Myocyte (in vitro differentiated cells): ENCODE results near the gene MYO5C. TPM values are rescaled to one million over a fixed set of nuclear protein-coding genes. Genes with fewer than 3 reads are reported as not detected.
A peak's percentile ranks its signal among the peaks of the same experiment; 100 is the strongest.

Source experiments
- DNase-seq: peaks from one replicate; pipeline ENCODE4 v3.0.0-alpha.2; 2012; ENCODE audit warnings: low read depth
- polyA plus RNA-seq: library from polyadenylated mRNA; unstranded; fragments of >200 nt; gene quantifications from one replicate; pipeline ENCODE4 v1.2.1, GENCODE V29; 2012; ENCODE audit warnings: missing spikeins
- total RNA-seq: library from RNA; depleted of rRNA; stranded (reverse); fragments of >200 nt; gene quantifications from 2 replicates; pipeline ENCODE4 v1.2.3, GENCODE V29; 2014

The MYO5C gene, protein sequence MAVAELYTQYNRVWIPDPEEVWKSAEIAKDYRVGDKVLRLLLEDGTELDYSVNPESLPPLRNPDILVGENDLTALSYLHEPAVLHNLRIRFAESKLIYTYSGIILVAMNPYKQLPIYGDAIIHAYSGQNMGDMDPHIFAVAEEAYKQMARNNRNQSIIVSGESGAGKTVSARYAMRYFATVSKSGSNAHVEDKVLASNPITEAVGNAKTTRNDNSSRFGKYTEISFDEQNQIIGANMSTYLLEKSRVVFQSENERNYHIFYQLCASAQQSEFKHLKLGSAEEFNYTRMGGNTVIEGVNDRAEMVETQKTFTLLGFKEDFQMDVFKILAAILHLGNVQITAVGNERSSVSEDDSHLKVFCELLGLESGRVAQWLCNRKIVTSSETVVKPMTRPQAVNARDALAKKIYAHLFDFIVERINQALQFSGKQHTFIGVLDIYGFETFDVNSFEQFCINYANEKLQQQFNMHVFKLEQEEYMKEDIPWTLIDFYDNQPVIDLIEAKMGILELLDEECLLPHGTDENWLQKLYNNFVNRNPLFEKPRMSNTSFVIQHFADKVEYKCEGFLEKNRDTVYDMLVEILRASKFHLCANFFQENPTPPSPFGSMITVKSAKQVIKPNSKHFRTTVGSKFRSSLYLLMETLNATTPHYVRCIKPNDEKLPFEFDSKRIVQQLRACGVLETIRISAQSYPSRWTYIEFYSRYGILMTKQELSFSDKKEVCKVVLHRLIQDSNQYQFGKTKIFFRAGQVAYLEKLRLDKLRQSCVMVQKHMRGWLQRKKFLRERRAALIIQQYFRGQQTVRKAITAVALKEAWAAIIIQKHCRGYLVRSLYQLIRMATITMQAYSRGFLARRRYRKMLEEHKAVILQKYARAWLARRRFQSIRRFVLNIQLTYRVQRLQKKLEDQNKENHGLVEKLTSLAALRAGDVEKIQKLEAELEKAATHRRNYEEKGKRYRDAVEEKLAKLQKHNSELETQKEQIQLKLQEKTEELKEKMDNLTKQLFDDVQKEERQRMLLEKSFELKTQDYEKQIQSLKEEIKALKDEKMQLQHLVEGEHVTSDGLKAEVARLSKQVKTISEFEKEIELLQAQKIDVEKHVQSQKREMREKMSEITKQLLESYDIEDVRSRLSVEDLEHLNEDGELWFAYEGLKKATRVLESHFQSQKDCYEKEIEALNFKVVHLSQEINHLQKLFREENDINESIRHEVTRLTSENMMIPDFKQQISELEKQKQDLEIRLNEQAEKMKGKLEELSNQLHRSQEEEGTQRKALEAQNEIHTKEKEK (N-terminal part only)
- 0.31 and 0.64 TPM in 2 replicates for total RNA-seq
- 0.33 TPM for polyA plus RNA-seq

DNA sequence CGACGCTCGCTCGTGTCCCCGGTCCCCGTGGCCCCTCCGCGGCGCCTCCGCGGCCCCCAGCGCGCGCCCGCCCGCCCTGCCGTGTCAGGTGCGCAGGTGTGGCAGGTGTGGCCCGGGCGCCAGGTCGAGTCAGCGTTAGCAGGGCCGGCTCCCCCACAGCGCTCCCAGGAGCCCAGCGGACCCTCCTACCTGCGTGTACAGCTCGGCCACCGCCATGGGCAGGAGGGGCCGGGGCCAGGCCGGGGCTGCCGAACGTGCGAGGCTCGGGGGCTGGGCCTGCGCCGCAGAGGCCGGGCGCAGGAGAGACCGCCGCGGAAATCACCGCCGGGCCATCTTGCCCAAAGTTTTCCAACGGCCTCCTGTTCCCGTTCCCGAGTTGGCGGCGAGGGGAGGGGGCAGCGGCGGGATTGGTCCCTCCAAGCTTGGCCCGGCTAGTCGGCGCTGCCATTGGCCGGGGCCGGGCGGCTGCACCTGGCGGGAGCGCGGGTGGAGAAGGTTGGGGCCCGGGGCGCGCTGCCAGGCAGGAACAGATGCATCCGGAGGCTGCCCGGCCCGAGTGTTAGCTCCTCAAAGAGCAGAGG lies at the start of gene MYO5C:
Gene MYO5C (minus strand): TSS at position 384 of the 581 bp plus-strand sequence. CDS start 168 bp downstream, at position 216.
- DNase-seq = peak; percentile 67

DNA sequence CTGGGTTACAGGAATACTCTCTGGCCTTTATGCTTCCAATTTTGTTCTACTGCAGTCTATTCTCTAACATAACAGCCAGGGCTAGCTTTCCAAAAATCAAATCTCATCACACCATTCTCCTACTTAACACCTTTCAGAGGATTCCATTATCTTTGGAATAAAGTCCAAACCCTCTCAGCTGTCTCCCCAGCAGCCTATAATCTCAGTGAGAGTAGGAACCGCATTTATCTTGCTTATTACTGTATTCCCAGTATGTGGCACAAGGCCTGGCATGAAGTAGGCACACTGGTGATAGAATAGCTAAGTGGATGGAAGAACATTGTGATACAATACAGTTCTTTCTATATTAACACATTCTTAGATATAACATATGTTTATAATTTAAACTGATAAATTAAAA lies 49.0 kb upstream of the MYO5C start:
- DNase-seq = no peak

DNA sequence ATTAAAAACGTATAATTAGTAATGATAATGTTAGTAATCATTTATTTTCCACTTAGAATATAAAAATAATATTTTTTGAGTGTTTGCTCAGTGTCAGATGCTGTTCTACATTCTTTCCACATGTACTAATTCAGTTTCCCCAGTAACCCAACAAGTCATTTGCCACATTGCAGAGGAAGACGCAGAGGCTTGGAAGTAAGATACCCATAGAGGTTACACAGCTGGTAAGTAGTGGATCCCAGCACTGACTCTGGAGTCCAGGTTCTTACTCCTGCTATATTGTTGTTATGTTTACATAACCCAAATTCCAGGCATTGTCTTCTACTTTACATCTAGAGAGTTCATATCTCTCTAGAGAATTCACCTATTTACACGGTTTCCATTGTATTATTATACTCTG lies 48.2 kb upstream of the MYO5C start:
- no peak for DNase-seq

DNA sequence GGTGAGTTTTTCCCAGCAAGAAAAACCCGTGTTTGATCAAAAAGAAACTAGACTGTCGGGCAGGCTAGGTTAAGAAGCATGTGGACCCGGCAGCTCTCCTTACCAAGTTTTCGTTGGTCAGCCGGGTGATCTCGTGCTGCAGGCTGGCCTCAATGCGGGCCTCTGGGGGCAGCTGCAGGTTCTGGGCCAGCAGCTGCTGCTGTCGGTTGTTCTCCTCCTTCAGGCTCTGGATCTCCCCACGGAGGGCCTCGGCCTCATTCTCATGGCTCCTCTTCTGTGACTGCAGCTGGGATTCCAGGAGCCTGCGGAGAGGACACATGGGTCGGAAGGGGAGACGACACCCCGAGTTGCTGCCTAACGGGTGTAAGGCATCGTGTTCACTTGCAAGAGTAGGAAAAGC lies 44.5 kb upstream of the MYO5C start:
- peak; percentile 88 for DNase-seq

DNA sequence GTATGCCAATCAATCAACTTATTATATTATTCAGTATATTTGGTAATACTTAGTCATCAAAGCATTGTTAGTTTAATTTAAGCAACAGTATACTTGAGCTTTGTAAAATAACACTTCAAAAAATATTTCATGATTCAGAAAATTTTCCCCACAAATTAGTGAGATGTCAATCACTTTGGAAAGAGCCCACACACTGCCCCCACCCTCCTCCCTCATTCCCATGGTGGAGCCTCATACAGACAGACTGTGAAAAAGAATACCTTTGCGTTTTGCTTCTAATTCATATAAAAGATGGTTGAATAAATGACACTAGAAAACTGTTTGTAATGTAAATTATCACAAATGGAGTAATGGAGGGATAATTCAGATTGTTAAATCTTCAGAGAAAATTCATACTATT lies 43.3 kb upstream of the MYO5C start:
- DNase-seq = no peak

DNA sequence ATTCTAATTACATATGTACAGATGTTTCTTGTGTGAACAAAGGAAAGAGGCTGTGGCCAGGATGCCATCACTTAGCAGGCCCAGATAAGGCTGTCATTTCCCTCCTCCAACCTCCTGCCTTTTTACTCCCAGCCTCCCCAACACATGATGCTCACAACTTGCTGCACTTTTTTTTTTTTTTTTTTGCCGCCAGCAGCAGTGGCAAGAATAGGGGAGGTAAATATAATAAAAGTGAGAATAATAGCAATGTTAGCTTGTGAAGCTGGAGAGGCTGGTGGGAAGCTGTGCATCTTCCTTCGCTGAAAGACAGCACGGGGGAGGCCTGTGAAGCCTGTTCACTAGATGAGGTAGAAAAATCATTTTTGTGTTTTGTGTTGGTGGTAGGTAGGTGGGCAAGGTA lies 42.5 kb upstream of the MYO5C start:
- no peak for DNase-seq

DNA sequence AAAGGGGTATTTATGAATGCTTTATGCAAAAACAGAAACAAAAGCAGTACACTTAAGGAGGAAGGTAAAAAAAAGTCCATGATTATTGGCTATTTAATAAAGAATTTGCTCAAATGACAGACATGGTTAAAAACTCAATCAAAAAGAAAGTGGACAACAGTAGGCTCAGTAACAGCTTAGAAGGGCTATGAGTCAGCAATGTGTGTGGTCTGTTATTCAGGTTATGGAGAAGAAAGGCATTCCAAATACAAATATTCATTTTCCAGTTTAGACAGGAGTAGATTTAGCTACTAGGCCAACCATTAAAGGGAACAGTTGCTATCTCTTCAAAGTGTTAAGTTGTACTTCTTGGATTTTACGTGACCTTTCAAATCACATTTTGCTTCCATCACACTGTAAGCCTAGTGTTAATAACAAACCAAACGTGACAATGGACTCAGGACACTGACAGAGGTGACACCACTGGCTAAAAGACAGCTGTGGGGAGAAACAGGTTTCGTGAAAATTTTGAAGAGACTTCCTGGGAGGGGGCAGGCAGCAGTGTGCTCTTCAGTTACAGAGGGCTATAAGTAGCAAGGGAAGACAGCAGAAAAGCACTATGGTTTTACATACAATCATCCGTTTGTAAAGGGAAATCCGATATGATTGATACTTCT lies 41.7 kb upstream of the MYO5C start:
- DNase-seq = peak; percentile 66

DNA sequence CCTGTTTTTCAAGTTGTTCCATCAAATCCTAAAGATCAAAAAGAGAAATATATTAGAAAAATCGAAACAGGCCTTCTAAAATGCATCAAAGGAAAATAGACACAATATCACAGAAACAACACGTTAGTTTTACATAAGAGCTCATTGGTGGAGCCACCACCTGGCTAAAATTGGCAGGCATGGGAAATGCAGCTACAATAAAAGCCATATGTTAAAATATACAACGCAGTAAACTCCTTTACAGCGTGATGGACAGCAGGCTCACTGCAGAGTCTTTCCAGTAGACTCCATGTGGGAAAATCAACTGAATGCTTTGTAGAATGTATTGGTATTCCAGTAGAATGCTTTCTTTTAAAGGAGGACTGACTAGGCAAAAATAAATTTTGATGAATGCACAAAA lies 40.9 kb upstream of the MYO5C start:
- DNase-seq = no peak

DNA sequence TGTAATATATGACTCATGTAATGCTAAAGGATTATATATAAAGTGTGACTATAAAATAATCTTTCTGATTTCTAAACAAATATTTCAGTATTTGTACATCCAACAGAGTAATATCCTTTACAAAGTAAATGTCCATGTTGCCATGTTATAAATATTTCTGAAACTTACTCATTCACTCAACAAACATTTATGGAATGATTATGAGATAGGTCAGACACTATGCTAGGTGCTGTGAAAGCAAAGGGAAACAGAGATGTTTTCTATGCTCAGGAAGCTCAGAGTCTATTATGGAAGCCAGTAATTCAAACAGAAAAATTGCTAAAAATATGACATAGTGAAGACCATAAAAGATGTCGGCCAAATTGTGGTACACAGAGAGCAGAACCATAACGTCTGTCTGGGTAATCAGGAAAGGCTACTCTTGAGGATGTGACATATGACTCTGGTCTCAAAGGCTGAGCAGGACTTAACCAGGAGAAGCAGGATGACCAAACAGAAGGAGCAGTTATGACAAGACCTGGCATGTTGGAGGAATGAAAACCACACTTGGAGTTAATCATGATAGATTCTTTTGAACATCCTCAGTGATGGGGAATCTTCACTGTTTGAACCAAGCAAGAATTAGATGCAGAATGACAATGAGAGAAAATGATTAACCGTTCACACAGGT lies 39.0 kb upstream of the MYO5C start:
- no peak for DNase-seq

DNA sequence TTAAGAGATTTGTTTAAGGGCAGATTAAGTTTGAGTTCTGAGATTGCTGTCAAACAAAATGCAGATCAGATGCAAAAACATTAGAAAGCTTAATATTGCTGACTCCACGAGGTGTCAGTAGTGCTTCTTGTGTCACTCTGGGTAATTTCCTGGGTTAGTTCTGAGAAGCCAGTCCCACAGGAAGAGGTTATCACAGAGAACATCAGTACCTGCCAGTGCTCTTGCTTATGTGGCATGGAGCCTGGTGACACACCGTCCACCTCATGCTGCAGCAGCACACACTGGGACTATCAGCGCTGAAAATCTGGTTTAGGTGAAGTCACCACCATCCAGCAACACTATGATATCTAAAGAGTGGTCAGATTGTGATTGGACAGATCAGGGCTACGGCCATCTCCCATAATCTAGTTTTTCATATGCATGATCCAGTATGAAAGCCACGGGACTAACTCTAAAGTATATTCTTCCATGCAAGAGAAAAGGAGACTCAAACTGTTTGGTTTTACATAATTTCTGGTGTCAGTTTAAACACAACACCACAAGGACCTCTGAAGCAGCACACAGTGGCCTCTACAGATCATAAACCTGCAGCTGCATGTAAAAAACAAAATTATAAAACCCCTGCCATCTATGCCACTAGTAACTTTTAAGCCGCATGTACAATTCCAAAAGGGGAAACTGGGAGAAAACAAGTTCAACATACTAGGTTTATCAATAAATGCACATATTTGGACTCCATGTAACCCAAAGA lies 36.1 kb upstream of the MYO5C start:
- peak; percentile 46 for DNase-seq

DNA sequence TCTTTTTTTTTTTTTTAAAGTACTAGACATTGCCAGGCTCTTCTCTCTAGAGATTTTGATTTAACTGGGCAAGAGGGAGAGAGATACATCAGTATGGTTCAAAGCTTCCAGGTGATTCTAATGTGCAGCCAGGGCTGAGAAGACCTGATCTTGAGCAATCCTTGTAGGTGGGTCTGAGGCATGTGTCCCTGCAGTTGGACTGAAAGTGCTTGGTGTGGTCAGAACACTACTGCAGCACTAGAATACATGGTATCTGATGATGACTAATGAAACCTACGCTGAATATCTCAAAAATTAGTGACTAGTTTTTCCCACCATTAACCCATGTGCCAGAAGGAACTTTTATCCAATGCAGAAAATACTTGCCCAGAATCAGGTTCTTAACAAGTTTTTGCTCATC lies 34.4 kb upstream of the MYO5C start:
- no peak for DNase-seq

DNA sequence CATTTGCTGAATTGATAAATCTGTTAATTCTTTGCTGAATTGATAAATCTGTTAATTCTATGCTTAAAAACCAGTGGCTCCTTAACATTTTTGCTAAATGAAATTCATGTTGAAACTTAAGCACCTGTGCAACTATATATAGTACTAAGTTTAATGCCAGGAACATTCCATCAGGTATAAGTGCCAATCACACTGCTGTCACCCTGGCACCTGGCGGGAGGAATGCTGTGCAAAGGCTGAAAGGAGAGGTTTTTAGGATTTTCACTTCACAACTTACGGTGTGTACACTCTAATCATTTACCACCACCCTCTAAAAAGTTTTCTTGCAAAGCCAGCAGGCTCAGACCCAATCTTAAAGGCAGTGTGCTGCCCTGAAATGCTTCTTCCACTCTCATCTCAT lies 33.5 kb upstream of the MYO5C start:
- DNase-seq = no peak

DNA sequence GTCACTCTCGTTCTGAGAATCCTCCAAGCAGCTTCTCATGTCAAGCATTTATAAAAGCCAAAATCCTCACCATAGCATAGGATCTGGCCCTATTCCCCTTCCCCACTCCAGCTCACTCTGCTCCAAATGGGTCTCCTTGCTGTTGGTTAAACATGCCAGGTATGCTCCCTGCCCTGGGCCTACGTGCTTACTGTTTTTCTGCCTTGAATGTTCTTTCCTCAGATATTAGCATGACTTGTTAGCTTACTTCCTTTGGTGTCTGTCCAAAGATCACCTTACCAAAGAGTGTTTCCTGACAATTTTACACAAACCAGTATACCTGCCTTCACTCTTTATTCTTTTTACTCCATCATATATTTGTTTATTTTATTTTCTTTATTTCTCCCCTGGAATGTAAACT lies 33.1 kb upstream of the MYO5C start:
- no peak for DNase-seq

DNA sequence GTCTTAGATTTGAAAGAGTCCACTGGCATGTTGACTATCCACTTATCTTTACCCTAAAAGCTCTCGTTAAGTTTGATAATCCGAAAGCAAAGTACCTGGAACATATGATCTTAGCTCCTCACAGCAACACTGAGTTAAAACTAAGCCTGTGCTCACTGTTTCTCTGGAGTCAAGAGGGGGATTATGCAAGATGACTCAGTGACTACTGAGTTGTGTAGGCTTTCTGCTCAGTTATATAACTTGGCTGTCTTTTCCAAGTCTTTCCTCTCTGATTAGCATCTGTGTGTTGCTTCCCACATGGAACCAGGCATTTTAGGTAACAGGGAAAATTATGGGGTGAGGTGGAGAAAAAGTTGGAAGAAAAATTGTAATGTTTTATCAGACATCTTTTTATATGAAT lies 31.2 kb upstream of the MYO5C start:
- no peak for DNase-seq

DNA sequence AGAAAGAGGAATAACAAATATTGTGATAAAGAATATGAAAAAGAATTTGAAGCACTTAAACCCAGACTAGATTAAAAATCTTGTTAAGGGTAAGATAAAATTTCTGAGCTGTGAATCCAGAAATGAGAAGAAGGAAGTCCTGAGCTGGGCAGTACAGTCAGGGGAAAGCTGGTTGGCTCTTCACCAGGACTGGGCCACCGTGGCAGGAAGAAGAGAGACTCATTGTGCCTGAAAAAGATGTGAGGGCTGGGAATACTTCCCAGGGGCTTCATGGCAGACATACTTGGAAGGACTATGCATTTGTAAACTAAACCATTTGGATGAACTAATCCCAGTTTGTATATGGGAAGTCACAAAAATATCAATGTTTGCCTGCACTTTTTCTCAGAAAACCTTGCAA lies 28.5 kb upstream of the MYO5C start:
- DNase-seq = no peak

DNA sequence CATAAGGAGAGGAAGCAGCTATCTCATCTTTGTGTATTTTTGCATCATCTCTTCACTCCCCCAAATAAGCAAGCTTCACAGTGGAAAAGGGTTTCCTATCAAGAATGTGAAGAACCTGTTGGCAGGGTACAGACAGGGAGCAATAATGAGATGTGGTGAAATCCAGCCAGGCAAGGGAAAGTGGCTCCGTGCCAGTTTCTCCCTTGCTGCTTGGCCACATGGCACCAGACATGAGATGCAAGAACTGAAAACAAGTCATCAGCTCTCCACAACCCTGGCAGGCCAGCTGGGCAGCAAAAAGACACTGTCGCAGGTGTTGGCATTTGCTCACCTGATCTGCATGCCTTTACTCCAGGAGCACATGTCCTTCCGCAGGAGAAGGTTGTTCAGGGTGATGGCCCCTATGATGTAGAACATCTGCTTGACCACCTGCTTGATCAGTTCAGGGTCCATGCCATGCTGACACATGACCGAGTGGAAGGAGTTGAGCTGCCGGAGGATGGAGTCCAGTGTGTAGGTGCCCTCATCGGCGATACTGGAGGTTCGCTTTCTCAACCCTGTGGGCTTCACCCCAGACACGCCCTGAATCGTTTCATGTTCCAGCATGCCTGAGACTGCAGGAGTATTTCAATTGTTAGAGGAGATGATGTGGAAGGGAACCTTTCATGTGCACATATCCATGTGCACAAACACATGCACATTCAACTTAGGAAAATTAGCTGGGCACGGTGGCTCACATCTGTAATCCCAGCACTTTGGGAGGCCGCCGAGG lies 23.3 kb upstream of the MYO5C start:
- no peak for DNase-seq

DNA sequence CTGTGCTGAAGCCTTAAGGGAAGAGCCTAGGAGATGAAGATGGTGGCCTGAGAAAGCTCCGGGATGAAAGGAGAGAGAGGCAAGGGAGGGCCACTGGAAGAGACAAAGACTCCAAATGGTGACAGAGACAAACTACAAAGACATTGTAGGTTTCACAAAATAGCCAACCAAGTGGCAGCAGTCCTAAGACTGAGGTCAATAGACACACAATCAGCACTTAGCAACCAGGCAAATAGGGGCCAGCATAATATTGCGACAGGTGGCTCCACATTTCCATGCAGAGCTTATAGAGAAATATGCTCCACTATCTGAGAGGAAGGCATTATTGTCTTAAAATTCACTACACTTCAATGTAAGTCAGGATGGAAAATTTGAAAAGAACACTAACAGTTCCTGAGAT lies 22.1 kb upstream of the MYO5C start:
- DNase-seq = no peak

DNA sequence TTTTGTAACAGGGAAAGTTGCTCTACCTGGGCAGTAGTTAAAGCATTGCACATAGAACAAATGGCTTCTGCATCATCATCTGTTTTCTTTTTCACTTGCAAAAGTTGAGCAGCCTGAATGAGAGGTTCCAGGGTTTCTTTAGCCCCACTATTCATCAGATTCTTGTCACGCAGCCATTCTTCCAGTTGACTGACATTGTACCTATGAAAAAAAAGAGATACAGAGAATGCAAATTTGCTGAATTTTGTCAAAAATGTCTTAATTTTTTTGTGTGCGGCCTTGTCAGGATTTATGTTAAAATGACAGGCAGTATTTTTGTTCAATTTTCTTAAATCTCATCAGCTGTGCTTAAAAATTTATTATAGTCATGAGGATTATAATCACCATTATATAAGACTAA lies 21.4 kb upstream of the MYO5C start:
- DNase-seq = no peak

DNA sequence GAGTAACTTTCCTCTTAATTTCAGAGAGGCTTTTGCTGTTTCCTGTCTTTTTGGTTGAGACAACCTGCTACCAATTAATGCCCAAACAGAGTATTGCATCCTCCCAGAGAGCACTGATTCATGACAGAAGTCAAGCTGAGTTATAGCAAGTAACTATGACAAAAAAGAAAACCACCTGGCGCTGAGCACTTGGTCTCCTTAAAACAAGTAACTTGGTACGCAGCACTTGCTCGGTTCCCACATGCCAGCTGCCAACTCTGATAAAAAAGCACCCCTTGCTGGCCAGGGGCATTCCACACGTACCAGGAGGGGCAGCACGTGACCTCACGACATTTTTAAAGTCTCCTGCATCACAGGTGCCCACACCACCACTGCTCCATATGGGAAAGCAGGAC lies 13.5 kb upstream of the MYO5C start:
- no peak for DNase-seq
